GM12878 (cell line): ENCODE data around the gene CLPTM1. TPM values are rescaled to one million over a fixed set of nuclear protein-coding genes. Genes with fewer than 3 reads are reported as not detected.

Experiments used
- ATAC-seq: fragments of 200-7000 bp; cut with Tn5 transposase; 3 replicates; pipeline ENCODE4 v1.9.1; 2020; ENCODE audit warnings: mild to moderate bottlenecking, moderate library complexity
- BruUV-seq: library from RNA; stranded (reverse); fragments of 400-500 nt; replicated peaks from 2 replicates; lab custom pipeline; 2021; lab: Mats Ljungman, UMichigan
- CTCF ChIA-PET: fragments of 300-600 bp; sonication (Branson Sonifier 250); formaldehyde crosslinking; extraction: SDS; loops from one replicate; lab custom pipeline; 2021; ENCODE audit warnings: inconsistent platforms; lab: Yijun Ruan, JAX
- POLR2A ChIA-PET: fragments of 350-600 bp; formaldehyde crosslinking; extraction: SDS; loops from one replicate; lab custom pipeline; 2021; ENCODE audit warnings: inconsistent platforms; lab: Charles Lee
- RAD21 ChIA-PET: fragments of 300-600 bp; sonication (Branson Sonifier 250); formaldehyde crosslinking; loops from one replicate; lab custom pipeline; 2023; ENCODE audit warnings: antibody characterized with exemption; ENCODE audit not compliant: unreplicated experiment; lab: Charles Lee
- SMC1A ChIA-PET: fragments of 300-600 bp; sonication (Branson Sonifier 250); formaldehyde crosslinking; loops from one replicate; lab custom pipeline; 2023; ENCODE audit not compliant: unreplicated experiment, uncharacterized antibody; lab: Charles Lee
- DNase-seq: peaks from one replicate; pipeline ENCODE4 v3.0.0-alpha.2; 2011; ENCODE audit warnings: low read depth, low spot score
- FAIRE-seq: peaks from 3 replicates; lab custom pipeline; 2011; peaks lifted over from hg19 to GRCh38; lab: Jason Lieb, UNC
- H2AFZ ChIP-seq: 2 replicates; pipeline ENCODE4 v1.6.0; 2011; ENCODE audit warnings: low read depth, low read length, control low read depth; ENCODE audit not compliant: control insufficient read depth
- H3K27ac ChIP-seq: 2 replicates; pipeline ENCODE4 v1.5.1; 2011; ENCODE audit warnings: control low read depth; ENCODE audit not compliant: control insufficient read depth, insufficient read depth
- H3K27me3 ChIP-seq, 2 experiments: replicated peaks in 1 of 2; 2 replicates each; pipeline versions ENCODE4 v1.6.0 to v1.6.1; 2011; ENCODE audit warnings: low read length in 1 of 2; ENCODE audit not compliant: control insufficient read depth in 2 of 2, insufficient read depth in 2 of 2
- H3K36me3 ChIP-seq, 2 experiments: 2 replicates each; pipeline ENCODE4 v1.5.1; 2011; ENCODE audit warnings: low read length in 1 of 2; ENCODE audit not compliant: control insufficient read depth in 2 of 2, insufficient read depth in 2 of 2
- H3K4me1 ChIP-seq: 2 replicates; pipeline ENCODE4 v1.6.1; 2011; ENCODE audit warnings: mild to moderate bottlenecking, low read length, moderate library complexity, mixed read lengths; ENCODE audit not compliant: control insufficient read depth, insufficient read depth
- H3K4me2 ChIP-seq: 2 replicates; pipeline ENCODE4 v1.6.0; 2011; ENCODE audit warnings: control low read depth; ENCODE audit not compliant: control insufficient read depth, insufficient read depth
- H3K4me3 ChIP-seq: fragments of 200-600 bp; sonication (generic); 2 replicates; pipeline ENCODE4 v1.5.1; 2016
- H3K79me2 ChIP-seq: 2 replicates; pipeline ENCODE4 v1.6.0; 2011; ENCODE audit warnings: low read length; ENCODE audit not compliant: control insufficient read depth, insufficient read depth
- H3K9ac ChIP-seq: 2 replicates; pipeline ENCODE4 v1.8.0; 2011; ENCODE audit warnings: low read length, control low read depth, mixed read lengths; ENCODE audit not compliant: control insufficient read depth, insufficient read depth
- H3K9me3 ChIP-seq: replicated peaks from 3 replicates; pipeline ENCODE4 v1.5.1; 2011; ENCODE audit warnings: mild to moderate bottlenecking, low read length; ENCODE audit not compliant: control insufficient read depth, insufficient read depth
- H4K20me1 ChIP-seq: 2 replicates; pipeline ENCODE4 v1.6.0; 2011; ENCODE audit not compliant: control insufficient read depth, insufficient read depth
- CBX3 ChIP-seq: fragments of 200-600 bp; sonication (generic); IDR thresholded peaks from 2 replicates; pipeline ENCODE4 v1.6.1; 2016; ENCODE audit warnings: low read depth, borderline replicate concordance
- CREB1 ChIP-seq: IDR thresholded peaks from 2 replicates; pipeline ENCODE4 v1.6.1; 2012; ENCODE audit warnings: low read depth, mild to moderate bottlenecking, inconsistent platforms
- CREM ChIP-seq: IDR thresholded peaks from 2 replicates; pipeline ENCODE4 v1.6.1; 2014; ENCODE audit warnings: antibody characterized with exemption, low read depth
- EP300 ChIP-seq, 2 experiments: fragments of 150-350 bp in 1 of 2; IDR thresholded peaks; 2 replicates each; pipeline ENCODE4 v1.6.1; 2011 to 2012; ENCODE audit warnings: low read depth in 2 of 2, low read length in 2 of 2, borderline replicate concordance in 1 of 2, improper control_type of control experiment in 1 of 2, inconsistent platforms in 1 of 2; ENCODE audit not compliant: control insufficient read depth in 1 of 2
- FOS ChIP-seq: IDR thresholded peaks from 3 replicates; pipeline ENCODE4 v1.6.1; 2011; ENCODE audit warnings: borderline replicate concordance; ENCODE audit not compliant: insufficient read length; ENCODE audit errors: extremely low read depth
- FOXK2 ChIP-seq: fragments of 450-650 bp; IDR thresholded peaks from 2 replicates; pipeline ENCODE4 v1.6.1; 2017; ENCODE audit warnings: mild to moderate bottlenecking, moderate library complexity
- IKZF1 ChIP-seq: fragments of 450-650 bp; conservative IDR thresholded peaks from 2 replicates; pipeline ENCODE4 v1.6.1; 2017; ENCODE audit warnings: antibody characterized with exemption, mild to moderate bottlenecking
- MXI1 ChIP-seq: fragments of 150-350 bp; IDR thresholded peaks from 2 replicates; pipeline ENCODE4 v1.6.1; 2011; ENCODE audit warnings: low read depth, mild to moderate bottlenecking, inconsistent platforms, low read length, improper control_type of control experiment
- MYC ChIP-seq: IDR thresholded peaks from 2 replicates; pipeline ENCODE4 v1.6.1; 2011; ENCODE audit warnings: mild to moderate bottlenecking, low read length, moderate library complexity, inconsistent platforms; ENCODE audit not compliant: insufficient read depth, insufficient replicate concordance, insufficient read length, severe bottlenecking
- NR2C2 ChIP-seq: IDR thresholded peaks from 2 replicates; pipeline ENCODE4 v1.6.1; 2011; ENCODE audit warnings: borderline replicate concordance, low read depth; ENCODE audit not compliant: control insufficient read depth, insufficient read length
- PAX5 ChIP-seq: IDR thresholded peaks from 2 replicates; pipeline ENCODE4 v1.6.1; 2011; ENCODE audit warnings: low read depth, low read length, borderline replicate concordance
- RAD21 ChIP-seq: IDR thresholded peaks from 2 replicates; pipeline ENCODE4 v1.6.1; 2011; ENCODE audit warnings: mild to moderate bottlenecking, low read depth, low read length, moderate library complexity; ENCODE audit not compliant: insufficient read depth
- RB1 ChIP-seq: fragments of 450-650 bp; formaldehyde crosslinking; IDR thresholded peaks from 2 replicates; pipeline ENCODE4 v1.6.1; 2017; ENCODE audit warnings: mild to moderate bottlenecking, borderline replicate concordance
- STAT1 ChIP-seq: fragments of 450-650 bp; conservative IDR thresholded peaks from 2 replicates; pipeline ENCODE4 v1.6.1; 2014; ENCODE audit warnings: antibody characterized with exemption, mild to moderate bottlenecking
- STAT3 ChIP-seq: IDR thresholded peaks from 2 replicates; pipeline ENCODE4 v1.6.1; 2011; ENCODE audit warnings: low read depth, low read length, improper control_type of control experiment
- TCF7 ChIP-seq: IDR thresholded peaks from 2 replicates; pipeline ENCODE4 v1.6.1; 2014; ENCODE audit warnings: antibody characterized with exemption, borderline replicate concordance
- ZNF217 ChIP-seq: fragments of 450-650 bp; IDR thresholded peaks from 2 replicates; pipeline ENCODE4 v1.6.1; 2017; ENCODE audit warnings: antibody characterized with exemption, mild to moderate bottlenecking
- WGBS: methylation state at CpG from one replicate; pipeline ENCODE4 v1.1.6; 2016; ENCODE audit warnings: low lambda C conversion rate; ENCODE audit not compliant: insufficient replicate concordance, insufficient coverage; ENCODE audit errors: missing lambda C conversion rate; 5-methylcytosine and 5-hydroxymethylcytosine counted together
- in situ Hi-C: fragments of 300-500 bp; cut with MboI; formaldehyde crosslinking; loops from 9 replicates; pipeline ENCODE4 v1.14.3; 2018; ENCODE audit warnings: mixed read lengths
- intact Hi-C: fragments of 100-400 bp; cut with micrococcal nuclease; formaldehyde crosslinking; loops from one replicate; pipeline ENCODE4 v1.14.2; 2022; ENCODE audit not compliant: unreplicated experiment
- polyA plus RNA-seq, 11 experiments: library from polyadenylated mRNA; depleted of rRNA in 4 of 11; unstranded in 6 of 11; stranded (reverse) in 5 of 11; fragments of >200 nt; fragmentation: Nextera tagmentation in 4 of 11; fragmentation: Illumina TruSeq in 1 of 11; extraction: Ambion mirVana in 4 of 11; extraction: Trizol in 1 of 11; gene quantifications; 1 replicate in 1 of 11; 2 replicates in 10 of 11; pipeline versions ENCODE4 v1.2.1 to v1.2.3, GENCODE V29; 2011 to 2016; ENCODE audit warnings: inconsistent platforms in 2 of 11, missing spikeins in 2 of 11, low read depth in 1 of 11
- total RNA-seq, 4 experiments: library from RNA; depleted of rRNA in 3 of 4; stranded (reverse); fragments of >200 nt in 3 of 4; fragmentation: Illumina TruSeq in 1 of 4; extraction: Trizol in 1 of 4; gene quantifications; 2 replicates each; pipeline versions ENCODE4 v1.2.1 to v1.2.3, GENCODE V29; 2013 to 2021
- TF ChIP-seq, protein P1 (sequence below): IDR thresholded peaks from 2 replicates; pipeline ENCODE4 v1.6.1; 2012; ENCODE audit warnings: low read depth, low read length, improper control_type of control experiment
- TF ChIP-seq, protein P2 (sequence below): fragments of 450-650 bp; IDR thresholded peaks from 2 replicates; pipeline ENCODE4 v1.6.1; 2017; ENCODE audit warnings: mild to moderate bottlenecking, moderate library complexity
- TF ChIP-seq, protein P3 (sequence below): fragments of 450-650 bp; IDR thresholded peaks from 2 replicates; pipeline ENCODE4 v1.6.1; 2016; ENCODE audit warnings: mild to moderate bottlenecking

The CLPTM1 gene
- total and polyA plus RNA-seq, 10 of the 15 experiments (the other 5 are each of a cell fraction or from before 2014, with no cell fraction given) = 0.42 to 72.6 (median 35.2) TPM

DNA sequence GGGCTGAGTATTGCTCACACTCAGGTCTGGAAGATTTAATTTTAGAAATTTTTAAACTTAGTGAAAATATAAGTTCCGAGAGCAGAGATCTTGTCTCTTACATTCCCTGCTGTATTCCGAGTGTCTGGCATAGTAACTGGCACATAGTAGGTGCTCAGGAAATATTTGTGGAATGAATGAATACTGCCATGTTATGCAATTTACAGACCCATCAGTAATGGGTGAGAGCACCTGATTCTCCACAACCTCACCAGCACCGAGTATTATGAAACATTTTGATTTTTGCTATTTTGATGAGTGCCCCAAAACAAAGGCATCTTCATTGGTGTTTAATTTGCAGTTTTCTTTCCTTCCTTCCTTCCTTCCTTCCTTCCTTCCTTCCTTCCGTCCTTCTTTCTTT lies 67.9 kb downstream of the CLPTM1 start:
- no peak overlapping the region for H3K4me2 ChIP-seq
- H3K27ac ChIP-seq = no peak overlapping the region
- intact Hi-C loops = no loop called here
- H3K4me1 ChIP-seq = no peaks in the 10 kb centered on the region
- RAD21 ChIA-PET = no interaction called here
- no peaks in the 10 kb centered on the region for H3K79me2 ChIP-seq
- SMC1A ChIA-PET = interaction anchor here (0.6 kb wide), 1 partner anchor 23 kb away, joined by 3 read pairs; no protein-coding TSS in a partner anchor
- no peak for TF ChIP-seq FOS
- no peak for TF ChIP-seq TCF7
- TF ChIP-seq ZNF217 = no peak
- TF ChIP-seq CBX3 = no peak
- no peak for TF ChIP-seq IKZF1
- TF ChIP-seq FOXK2 = no peak
- no peak for TF ChIP-seq STAT3
- TF ChIP-seq CREB1 = no peak
- no peak for TF ChIP-seq CREM
- no peak for TF ChIP-seq STAT1
- TF ChIP-seq EP300 (IDR thresholded peaks at IDR 0.05; ENCODE audit: borderline replicate concordance in 1 of 2, control insufficient read depth in 1 of 2, low read depth in 2 of 2, low read length in 2 of 2) = no peak
- TF ChIP-seq, protein P1, sequence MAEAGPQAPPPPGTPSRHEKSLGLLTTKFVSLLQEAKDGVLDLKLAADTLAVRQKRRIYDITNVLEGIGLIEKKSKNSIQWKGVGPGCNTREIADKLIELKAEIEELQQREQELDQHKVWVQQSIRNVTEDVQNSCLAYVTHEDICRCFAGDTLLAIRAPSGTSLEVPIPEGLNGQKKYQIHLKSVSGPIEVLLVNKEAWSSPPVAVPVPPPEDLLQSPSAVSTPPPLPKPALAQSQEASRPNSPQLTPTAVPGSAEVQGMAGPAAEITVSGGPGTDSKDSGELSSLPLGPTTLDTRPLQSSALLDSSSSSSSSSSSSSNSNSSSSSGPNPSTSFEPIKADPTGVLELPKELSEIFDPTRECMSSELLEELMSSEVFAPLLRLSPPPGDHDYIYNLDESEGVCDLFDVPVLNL = no peak
- TF ChIP-seq RB1 = no peak
- no peak for TF ChIP-seq MYC
- no peak for TF ChIP-seq PAX5
- TF ChIP-seq RAD21 = no peak
- TF ChIP-seq MXI1 = no peak
- TF ChIP-seq, protein P2, sequence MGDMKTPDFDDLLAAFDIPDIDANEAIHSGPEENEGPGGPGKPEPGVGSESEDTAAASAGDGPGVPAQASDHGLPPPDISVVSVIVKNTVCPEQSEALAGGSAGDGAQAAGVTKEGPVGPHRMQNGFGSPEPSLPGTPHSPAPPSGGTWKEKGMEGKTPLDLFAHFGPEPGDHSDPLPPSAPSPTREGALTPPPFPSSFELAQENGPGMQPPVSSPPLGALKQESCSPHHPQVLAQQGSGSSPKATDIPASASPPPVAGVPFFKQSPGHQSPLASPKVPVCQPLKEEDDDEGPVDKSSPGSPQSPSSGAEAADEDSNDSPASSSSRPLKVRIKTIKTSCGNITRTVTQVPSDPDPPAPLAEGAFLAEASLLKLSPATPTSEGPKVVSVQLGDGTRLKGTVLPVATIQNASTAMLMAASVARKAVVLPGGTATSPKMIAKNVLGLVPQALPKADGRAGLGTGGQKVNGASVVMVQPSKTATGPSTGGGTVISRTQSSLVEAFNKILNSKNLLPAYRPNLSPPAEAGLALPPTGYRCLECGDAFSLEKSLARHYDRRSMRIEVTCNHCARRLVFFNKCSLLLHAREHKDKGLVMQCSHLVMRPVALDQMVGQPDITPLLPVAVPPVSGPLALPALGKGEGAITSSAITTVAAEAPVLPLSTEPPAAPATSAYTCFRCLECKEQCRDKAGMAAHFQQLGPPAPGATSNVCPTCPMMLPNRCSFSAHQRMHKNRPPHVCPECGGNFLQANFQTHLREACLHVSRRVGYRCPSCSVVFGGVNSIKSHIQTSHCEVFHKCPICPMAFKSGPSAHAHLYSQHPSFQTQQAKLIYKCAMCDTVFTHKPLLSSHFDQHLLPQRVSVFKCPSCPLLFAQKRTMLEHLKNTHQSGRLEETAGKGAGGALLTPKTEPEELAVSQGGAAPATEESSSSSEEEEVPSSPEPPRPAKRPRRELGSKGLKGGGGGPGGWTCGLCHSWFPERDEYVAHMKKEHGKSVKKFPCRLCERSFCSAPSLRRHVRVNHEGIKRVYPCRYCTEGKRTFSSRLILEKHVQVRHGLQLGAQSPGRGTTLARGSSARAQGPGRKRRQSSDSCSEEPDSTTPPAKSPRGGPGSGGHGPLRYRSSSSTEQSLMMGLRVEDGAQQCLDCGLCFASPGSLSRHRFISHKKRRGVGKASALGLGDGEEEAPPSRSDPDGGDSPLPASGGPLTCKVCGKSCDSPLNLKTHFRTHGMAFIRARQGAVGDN = no peak
- TF ChIP-seq, protein P3, sequence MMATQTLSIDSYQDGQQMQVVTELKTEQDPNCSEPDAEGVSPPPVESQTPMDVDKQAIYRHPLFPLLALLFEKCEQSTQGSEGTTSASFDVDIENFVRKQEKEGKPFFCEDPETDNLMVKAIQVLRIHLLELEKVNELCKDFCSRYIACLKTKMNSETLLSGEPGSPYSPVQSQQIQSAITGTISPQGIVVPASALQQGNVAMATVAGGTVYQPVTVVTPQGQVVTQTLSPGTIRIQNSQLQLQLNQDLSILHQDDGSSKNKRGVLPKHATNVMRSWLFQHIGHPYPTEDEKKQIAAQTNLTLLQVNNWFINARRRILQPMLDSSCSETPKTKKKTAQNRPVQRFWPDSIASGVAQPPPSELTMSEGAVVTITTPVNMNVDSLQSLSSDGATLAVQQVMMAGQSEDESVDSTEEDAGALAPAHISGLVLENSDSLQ = no peak
- no peak for TF ChIP-seq NR2C2
- TF ChIP-seq, all 136 proteins: peak for 0
- in situ Hi-C loops = no loop called here
- 82% methylated on average over 4 of the region's 4 CpGs for WGBS
- H3K4me3 ChIP-seq = no peak overlapping the region
- ATAC-seq (no peak), DNase-seq (no peak), FAIRE-seq (no peak)
- ChIA-PET POLR2A (no interaction called here), CTCF (no interaction called here)
- no peak overlapping the region for H3K9ac ChIP-seq
- no peaks in the 10 kb centered on the region for H4K20me1 ChIP-seq
- H3K9me3 ChIP-seq = no peaks in the 10 kb centered on the region
- BruUV-seq = no TSS peak
- H2AFZ ChIP-seq = no peak overlapping the region
- no peaks in the 10 kb centered on the region for H3K27me3 ChIP-seq
- H3K36me3 ChIP-seq = peaks cover 3 to 8% of the 10 kb centered on the region in 2 experiments; a peak in 3 of 4 replicates
